Measurements from ENCODE around the gene USP38.
"Not testable (repeated sequence)": the region's sequence is repeated elsewhere in the genome, so short reads cannot be mapped to it uniquely, and the experiment has no call there.

Gene USP38, protein sequence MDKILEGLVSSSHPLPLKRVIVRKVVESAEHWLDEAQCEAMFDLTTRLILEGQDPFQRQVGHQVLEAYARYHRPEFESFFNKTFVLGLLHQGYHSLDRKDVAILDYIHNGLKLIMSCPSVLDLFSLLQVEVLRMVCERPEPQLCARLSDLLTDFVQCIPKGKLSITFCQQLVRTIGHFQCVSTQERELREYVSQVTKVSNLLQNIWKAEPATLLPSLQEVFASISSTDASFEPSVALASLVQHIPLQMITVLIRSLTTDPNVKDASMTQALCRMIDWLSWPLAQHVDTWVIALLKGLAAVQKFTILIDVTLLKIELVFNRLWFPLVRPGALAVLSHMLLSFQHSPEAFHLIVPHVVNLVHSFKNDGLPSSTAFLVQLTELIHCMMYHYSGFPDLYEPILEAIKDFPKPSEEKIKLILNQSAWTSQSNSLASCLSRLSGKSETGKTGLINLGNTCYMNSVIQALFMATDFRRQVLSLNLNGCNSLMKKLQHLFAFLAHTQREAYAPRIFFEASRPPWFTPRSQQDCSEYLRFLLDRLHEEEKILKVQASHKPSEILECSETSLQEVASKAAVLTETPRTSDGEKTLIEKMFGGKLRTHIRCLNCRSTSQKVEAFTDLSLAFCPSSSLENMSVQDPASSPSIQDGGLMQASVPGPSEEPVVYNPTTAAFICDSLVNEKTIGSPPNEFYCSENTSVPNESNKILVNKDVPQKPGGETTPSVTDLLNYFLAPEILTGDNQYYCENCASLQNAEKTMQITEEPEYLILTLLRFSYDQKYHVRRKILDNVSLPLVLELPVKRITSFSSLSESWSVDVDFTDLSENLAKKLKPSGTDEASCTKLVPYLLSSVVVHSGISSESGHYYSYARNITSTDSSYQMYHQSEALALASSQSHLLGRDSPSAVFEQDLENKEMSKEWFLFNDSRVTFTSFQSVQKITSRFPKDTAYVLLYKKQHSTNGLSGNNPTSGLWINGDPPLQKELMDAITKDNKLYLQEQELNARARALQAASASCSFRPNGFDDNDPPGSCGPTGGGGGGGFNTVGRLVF

DNA sequence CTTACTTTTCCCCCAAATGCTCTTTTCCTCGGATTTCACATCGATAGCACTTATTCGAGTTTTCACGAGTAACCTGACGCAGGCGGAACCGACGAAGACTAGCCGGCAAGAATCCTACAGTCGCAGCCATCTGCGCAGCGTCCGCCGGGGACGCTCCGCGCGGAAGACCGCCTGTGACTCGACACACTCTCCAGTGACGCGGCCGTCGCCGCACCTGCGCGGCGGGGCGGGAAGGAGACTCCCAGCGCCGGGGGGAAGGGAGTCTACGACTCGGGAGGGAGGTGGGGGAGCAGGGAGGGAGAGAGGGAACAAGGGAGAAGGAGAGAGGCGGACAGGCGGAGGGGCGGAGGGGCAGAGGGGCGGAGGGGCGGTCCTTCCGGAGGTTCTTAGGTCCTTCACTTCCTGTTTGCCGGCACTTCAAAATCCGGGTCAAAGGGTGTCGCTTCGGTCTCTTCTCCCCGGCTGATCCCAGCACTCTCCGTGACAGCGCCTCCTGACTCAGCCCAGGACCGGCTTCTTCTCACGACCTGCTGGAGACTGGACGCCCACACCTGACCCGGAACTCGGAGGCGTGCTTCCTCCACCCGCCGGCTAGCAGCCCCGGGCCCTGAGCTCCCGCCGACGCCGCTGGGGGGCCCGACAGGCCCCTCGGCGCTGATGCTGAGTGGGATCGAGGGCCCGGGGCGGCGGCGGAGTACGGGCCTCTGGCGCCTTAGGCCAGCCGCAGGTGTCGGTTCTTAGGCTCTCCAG is at the start of gene USP38:
Gene USP38, plus strand, starts transcription at position 415 of the 750 bp plus-strand sequence. CDS start 534 bp downstream, outside the sequence.
- DNase-seq: peak; percentile 96

DNA sequence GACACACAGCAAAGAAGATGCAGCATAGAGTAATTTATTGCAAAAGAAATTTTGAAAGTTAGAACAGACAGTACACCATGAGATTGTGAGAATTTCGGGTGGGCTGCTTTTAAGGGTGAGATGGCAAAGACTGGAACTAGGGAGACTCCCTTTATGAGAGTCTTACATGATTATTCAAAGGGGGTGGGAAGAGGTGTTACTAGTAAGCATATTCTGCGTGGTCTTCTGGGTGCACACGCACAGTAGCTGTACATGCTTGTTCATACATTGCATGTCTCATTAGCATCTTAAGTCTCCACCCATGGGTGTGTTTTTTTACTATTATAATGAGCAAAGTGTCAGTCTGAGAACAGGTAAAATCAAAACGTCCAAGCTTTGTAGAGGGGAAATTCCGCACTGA is 49.4 kb upstream of the USP38 start:
- no peak for DNase-seq

DNA sequence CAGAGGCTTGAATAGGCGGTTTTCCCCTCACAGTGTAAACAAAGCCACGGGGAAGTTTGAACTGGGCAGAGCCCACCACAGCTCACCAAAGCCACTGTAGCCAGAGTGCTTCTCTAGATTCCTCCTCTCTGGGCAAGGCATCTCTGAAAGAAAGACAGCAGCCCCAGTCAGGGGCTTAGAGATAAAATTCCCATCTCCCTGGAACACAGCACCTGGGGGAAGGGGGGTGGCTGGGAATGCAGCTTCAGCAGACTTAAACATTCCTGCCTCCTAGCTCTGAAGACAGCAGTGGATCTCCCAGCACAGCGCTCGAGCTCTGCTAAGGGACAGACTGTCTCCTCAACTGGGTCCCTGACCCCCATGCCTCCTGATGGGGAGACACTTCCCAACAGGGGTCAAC is 44.0 kb upstream of the USP38 start:
- no peak for DNase-seq

DNA sequence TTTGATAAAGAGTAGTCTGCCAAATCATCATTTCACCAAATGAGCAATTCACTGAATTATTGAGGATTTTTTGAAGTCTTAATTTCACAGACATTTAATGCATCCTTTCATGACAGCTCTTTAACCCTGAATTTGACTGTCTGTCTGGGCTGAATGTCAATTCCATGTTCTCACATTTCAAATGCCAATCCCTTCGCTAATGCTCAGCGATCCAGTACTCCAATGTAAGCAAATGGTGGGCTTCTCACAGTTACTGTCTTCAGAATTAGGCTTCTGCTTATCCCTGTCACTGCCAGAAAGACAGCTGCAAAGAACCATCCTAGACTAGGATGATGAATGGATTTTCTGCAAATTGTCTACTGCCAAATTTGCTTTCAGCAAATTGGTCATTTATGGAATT is 36.2 kb upstream of the USP38 start:
- peak; percentile 23 for DNase-seq

DNA sequence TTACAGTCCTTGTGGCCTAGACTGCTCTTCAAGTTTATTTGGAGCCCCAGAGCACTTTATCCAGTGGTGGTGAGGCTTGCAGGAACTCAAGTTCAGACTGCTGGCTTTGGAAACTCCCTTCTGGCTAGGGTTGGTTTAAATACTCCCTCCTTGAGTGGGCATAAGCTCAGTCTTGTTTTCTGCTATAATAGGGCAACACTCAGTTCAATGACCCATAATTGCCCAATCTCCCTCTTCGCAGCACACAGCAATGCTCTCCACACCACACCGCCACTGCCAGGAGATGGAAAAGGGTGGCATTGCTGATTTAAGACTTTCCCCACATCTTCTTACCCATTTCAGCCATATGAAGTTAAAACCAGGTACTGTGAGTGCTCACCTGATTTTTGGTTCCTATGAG is 27.9 kb upstream of the USP38 start:
- no peak for DNase-seq

DNA sequence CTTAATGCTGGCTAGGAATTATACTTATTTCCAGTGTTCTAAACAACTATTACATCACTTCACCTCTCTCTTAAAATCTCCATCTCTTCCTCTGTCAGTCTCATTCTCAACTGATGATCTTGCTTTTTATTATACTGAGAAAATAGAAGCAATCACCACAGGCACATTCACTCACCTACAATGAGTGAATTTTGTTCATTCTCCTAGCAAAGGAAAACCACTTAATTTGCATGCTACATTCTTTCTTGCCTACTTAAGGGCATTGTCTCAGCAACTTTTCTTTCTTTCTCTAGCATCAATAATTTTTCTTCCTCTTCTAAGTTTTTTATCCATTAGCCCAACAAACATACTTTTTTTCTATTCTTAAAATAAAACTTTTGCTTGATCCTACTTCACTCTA is 21.1 kb upstream of the USP38 start:
- no peak for DNase-seq

DNA sequence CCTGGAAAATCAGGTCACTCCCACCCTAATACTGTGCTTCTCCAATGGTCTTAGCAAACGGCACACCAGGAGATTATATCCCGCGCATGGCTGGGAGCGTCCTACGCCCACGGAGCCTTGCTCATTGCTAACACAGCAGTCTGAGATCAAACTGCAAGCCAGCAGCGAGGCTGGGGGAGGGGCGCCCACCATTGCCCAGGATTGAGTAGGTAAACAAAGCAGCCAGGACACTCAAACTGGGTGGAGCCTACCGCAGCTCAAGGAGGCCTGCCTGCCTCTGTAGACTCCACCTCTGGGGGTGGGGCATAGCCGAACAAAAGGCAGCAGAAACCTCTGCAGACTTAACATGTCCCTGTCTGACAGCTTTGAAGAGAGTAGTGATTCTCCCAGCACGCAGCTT is 18.0 kb upstream of the USP38 start:
- not testable (repeated sequence) for DNase-seq

DNA sequence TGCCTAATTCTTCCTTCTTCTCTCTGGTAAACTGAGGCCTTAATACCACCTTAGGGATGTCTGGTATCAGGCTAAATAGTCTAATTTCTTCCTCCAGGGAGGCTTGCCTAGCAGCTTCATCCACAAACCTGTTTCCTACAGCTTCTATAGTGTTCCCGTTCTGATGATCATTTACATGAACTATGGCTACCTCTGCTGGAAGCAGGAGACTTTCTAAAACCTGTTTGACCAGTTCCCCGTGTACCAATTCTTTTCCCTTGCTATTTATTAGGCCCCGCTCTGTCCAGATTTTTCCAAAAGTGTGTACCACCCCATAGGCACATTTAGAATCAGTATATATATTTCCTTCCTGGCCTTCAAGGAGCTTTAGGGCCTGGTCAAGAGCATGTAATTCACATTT is 5.8 kb upstream of the USP38 start:
- DNase-seq: no peak

DNA sequence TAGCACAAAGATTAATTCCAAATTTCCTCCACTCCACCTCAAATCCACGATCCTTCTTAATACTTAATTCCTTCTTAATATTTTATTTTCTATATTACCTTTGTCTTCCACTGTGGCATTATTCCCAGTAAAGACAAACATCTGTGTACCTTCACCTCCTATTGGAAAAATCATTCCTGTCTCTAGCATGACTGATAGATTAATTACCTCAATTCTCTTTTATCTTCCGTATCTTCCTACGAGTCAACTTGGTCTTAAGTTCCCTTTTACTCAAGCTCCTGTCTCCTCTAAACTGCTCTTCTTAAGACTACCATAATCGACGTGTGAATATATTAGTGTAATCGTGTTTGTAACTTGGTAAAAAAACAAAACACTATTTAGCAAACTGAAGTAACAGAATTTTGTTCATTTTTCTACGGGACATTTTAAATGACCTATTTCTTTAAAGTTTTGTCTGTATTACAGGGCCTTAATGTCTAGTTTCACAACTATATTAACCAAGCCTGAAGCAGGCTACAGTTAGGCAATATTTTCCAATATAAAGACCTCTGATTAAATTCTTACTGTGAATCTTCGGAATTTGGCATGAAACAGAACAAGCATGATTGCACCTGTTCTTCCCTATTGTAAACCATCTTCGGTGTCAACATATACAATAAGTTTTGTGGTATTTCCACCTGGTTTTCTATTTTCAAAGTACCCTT is 1.1 kb upstream of the USP38 start:
- no peak for DNase-seq

DNA sequence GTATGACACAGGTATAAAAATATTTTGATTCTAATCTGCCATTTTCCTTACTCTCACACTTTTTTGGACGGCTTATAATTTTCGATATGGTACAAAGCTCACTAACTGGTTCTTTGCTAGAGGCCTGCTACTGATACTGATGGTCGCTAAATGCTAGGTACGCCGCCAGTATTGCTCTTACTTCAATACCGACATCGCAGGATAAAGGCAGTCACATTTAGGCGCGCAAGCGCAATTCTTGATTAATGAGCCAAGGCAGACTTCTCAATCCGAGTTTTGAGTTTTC is 557 bp upstream of the USP38 start:
- DNase-seq: no peak

DNA sequence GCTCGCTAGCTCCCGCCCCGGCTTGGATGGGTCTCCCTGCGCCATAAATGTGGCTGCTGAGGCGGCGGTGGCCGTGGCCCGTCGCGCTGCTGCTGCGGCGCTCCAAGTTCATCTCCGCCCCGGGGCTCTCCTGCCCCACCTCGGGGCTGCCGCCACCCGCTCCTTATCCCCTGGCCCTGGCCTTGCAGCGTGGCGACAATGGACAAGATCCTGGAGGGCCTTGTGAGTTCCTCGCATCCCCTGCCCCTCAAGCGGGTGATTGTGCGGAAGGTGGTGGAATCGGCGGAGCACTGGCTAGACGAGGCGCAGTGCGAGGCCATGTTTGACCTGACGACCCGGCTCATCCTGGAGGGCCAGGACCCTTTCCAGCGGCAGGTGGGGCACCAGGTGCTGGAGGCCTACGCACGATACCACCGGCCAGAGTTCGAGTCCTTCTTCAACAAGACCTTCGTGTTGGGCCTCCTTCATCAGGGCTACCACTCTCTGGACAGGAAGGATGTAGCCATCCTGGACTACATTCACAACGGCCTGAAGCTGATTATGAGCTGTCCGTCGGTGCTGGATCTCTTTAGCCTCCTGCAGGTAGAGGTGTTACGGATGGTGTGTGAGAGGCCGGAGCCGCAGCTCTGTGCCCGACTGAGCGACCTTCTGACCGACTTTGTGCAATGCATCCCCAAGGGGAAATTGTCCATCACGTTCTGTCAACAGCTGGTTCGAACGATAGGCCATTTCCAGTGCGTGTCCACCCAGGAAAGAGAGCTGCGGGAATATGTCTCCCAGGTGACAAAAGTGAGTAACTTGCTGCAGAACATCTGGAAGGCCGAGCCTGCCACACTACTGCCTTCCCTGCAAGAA is 763 bp downstream of the USP38 start:
- DNase-seq: no peak

DNA sequence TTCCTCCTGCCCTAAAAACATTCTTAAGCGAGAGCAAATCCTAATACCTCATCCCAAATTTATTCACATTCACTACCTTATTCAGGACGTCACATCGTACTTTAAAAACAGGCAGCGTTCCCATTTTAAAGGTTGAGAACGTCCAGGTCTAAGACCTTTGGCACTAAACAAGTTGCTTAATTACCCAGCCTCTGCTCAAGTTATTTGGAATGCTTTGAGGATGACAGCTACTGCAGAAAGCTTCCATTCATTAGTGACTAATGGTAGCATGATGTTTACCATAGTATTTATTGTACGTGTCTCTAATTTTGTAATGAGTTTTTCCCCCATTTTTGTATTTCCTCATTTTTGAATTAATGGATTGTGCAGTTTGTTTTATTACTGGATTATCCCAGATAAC is 1.5 kb downstream of the USP38 start:
- DNase-seq: no peak

DNA sequence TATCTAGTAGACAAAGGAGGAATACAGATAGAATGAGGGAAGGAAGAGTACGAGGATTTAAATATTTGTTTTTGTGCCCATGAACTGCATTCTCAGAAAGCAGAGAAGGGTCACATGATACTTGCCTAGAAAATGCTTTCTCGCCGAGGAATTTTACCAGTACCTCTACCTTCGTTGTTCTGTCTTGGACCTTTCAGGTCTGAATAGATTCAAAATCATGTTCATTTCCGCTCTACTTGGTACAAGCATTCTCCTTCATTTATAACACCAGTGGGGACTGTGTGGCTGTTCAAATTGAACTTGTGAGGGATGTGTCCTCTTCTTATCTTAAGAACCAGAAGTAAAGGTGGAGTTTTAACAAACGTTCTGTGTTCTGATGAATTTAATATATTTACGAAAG is 1.9 kb downstream of the USP38 start:
- no peak for DNase-seq

DNA sequence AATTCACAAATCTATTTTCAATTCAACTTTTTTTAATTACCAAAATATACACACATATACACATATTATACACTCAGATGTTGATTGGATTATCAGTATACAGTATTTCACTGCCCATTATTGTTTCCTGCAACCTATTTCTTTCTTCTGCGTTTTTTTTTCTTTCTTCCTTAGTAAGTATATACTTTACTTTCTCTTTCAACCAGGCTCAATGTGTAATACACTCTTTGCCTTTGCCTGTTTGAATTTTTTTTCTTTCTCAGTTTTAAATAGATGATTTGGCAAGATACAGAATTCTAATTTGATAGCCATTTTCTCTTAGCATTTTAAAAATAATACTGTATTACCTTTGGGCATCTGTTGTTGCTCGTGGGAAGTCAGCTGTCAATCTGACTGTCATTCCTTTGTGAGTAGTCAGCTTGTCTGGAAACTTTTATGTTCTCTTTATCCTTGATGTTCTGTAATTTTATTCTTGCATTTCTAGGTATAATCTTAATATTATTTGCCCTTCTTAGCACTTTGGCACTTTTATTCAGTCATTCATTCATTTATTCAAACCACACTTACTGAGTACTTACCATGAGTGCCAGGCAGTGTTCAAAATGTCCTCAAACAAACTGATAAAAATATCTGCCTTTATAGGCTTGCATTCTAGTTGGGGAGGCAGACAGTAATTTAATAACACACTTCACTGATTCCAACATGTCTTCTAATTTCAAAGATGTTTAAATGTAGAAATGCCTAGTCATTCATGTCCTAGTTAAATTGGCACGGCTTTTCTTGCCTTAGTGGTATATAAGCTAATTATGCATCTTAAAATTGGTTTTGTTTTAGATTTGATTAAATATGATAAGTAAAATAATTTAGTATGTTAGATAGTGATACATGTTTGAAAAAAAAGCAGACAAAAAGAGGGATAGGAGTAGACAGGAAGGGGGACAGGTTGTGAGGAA is 3.7 kb downstream of the USP38 start:
- DNase-seq: no peak

DNA sequence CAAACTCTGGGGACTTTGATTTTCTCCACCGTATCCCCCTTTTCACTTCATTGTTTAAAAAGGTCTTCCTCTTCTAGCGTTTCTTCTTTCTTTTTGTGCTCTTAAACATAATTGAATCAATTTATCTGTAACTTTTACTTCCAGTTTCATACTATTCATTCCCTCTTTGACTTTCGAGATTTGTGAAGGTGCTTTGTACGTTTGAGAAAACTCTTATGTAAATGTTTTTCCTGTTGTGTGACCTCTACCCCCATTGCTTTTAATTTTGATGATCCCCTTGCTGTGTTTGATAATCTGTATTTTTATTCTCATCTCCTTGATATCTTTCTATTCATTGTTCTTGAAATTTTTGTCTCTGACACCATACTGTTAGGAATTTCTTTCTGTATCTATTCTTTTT is 4.8 kb downstream of the USP38 start:
- no peak for DNase-seq

DNA sequence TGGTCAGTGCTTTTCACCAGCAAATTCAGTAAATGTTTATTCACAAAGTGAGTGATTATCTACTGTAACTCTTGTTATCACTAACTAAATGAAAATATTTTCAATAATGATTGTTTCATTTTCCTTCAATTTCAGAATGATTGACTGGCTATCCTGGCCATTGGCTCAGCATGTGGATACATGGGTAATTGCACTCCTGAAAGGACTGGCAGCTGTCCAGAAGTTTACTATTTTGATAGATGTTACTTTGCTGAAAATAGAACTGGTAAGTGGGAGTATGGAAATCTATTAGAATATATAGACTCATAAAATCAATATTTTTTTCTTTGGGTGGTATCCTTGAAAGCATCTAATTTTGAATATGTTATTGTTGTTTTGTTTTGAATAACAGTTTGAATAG is 10.9 kb downstream of the USP38 start:
- DNase-seq: no peak

DNA sequence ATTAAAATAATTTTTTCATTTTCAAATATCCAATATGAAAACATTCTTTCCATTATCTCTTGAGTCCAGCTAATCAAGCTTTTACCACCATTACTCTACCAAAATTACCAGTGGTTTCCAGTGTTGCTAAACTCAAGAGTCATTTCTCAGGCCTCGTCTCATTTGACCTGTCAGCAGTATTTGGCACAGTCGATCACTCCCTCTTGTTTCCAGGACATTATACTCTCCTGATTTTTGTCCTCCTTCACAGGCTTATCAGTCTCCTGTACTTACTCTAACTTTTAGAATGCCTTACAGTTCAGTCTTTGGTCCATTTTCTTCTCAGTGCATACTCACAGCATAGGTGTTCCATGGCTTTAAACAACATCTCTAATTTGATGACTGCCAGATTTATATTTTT is 11.6 kb downstream of the USP38 start:
- DNase-seq: no peak

DNA sequence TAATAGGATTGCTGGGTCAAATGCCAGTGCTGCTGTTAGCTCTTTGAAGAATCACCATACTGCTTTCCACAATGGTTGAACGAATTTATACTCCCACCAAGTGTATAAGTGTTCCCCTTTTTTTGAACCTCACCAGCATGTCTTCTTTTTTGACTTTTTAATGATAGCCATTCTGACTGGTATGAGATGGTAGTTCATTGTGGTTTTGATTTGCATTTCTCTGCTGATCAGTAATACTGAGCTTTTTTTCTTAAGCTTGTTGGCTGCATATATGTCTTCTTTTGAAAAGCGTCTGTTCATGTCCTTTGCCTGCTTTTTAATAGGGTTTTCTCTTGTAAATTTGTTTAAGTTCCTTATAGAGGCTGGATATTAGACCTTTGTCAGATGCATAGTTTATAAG is 14.8 kb downstream of the USP38 start:
- DNase-seq: no peak

DNA sequence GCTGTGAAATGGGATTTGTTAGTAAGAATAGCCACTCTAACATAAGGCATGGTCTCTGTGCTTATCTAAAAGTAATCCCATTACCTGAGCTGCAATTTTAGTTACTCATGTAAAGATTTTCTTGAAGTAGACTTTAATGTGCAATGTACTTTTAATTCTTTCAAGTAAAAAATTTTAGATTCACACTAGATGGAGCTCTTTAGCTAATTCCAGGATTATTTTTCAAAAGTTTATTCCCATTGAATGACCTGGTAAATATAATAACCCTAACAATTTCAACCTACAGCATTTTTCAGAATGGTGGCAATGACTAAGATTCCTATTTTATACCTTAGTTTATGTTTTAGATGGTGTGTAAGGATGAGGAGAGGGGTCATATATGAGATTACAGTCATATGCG is 18.1 kb downstream of the USP38 start:
- DNase-seq: no peak

DNA sequence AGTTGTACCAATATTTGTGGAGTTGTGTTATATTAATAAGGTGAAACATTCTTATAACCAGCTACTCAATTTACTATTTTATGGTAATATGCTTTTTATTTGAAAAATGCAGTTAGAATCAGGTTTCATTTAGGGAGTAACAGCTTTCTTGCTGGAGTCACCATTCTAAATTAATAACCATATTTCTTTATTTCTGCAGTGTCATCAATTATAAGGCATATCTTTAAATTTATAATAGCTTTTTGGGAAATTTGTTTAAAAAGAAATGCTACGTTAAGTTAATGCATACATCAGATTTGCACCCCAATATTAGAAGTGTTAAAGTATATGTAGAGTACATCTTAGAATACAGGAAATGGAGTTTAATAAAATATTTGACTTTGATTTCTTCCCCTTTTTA is 18.9 kb downstream of the USP38 start:
- no peak for DNase-seq

All from left hindlimb (tissue), 1 donor.